ENCODE results near the gene SNRPA1.
"Not testable (repeated sequence)": the region's sequence is repeated elsewhere in the genome, so short reads cannot be mapped to it uniquely, and the experiment has no call there.

SNRPA1 gene

GRCh38 chr15:101294731-101295606, at the start of gene SNRPA1:
Gene SNRPA1 (minus strand): TSS chr15:101295248. CDS start chr15:101295178, 70 bp downstream.
- TF ChIP-seq, protein P1, sequence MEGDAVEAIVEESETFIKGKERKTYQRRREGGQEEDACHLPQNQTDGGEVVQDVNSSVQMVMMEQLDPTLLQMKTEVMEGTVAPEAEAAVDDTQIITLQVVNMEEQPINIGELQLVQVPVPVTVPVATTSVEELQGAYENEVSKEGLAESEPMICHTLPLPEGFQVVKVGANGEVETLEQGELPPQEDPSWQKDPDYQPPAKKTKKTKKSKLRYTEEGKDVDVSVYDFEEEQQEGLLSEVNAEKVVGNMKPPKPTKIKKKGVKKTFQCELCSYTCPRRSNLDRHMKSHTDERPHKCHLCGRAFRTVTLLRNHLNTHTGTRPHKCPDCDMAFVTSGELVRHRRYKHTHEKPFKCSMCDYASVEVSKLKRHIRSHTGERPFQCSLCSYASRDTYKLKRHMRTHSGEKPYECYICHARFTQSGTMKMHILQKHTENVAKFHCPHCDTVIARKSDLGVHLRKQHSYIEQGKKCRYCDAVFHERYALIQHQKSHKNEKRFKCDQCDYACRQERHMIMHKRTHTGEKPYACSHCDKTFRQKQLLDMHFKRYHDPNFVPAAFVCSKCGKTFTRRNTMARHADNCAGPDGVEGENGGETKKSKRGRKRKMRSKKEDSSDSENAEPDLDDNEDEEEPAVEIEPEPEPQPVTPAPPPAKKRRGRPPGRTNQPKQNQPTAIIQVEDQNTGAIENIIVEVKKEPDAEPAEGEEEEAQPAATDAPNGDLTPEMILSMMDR (IDR thresholded peaks at IDR 0.05; ENCODE audit: borderline replicate concordance, insufficient read depth, low read depth, low read length), result no peak
- H3K4me3 ChIP-seq (ENCODE audit: low read depth, low read length), result peak within 1 kb of the TSS; percentile 89

DNA sequence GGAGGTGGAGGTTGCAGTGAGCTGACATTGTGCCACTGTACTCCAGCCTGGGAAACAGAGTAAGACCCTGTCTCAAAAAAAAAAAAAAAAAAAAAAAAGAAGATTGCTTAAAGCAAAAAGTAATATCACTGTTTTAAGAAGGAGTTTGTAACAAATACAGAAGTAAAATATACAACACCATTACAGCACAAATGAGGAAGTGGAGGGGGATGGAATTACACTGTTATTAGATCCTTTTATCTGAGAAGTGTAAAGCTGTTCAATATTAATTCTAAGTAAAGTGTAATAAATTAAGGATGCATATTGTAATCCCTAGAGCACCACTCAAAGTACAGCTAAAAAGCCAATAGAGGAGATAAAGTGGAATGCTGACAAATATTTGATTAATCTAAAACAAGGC, 47.0 kb upstream of the SNRPA1 start:
- H3K4me3 ChIP-seq (ENCODE audit: low read depth, low read length), result no peak overlapping the region
- TF ChIP-seq, protein P1 (IDR thresholded peaks at IDR 0.05; ENCODE audit: borderline replicate concordance, insufficient read depth, low read depth, low read length), result no peak

DNA sequence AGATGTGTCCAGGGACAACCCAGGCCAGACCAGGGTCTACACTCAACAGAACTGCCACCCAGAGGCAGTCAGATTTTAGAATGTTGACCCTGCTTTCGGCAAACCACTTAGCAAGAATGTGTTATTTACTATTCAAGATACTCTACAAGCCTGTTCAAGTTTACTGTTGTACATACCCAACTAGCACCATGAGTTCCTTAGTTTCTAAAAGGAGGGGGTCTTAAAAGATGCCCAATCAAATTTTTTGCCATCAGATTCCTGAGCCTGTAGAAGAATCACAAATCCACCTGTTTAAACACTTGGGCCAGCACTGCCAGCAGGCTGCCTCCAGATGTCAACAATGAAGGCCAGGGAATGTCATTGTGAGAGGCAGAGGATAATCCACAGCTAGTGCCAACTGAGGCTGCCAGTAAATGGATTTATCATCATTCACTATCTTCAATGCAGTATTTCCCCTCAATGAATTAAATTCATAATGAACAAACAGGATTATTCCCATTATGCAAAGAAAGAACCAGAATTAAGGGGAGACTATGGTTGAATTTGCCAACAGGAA, 43.5 kb upstream of the SNRPA1 start:
- TF ChIP-seq, protein P1 (IDR thresholded peaks at IDR 0.05; ENCODE audit: borderline replicate concordance, insufficient read depth, low read depth, low read length), result no peak
- no peak overlapping the region for H3K4me3 ChIP-seq (ENCODE audit: low read depth, low read length)

GRCh38 chr15:101337976-101338375, 42.9 kb upstream of the SNRPA1 start:
- no peak overlapping the region for H3K4me3 ChIP-seq (ENCODE audit: low read depth, low read length)
- TF ChIP-seq, protein P1 (IDR thresholded peaks at IDR 0.05; ENCODE audit: borderline replicate concordance, insufficient read depth, low read depth, low read length), result no peak

DNA sequence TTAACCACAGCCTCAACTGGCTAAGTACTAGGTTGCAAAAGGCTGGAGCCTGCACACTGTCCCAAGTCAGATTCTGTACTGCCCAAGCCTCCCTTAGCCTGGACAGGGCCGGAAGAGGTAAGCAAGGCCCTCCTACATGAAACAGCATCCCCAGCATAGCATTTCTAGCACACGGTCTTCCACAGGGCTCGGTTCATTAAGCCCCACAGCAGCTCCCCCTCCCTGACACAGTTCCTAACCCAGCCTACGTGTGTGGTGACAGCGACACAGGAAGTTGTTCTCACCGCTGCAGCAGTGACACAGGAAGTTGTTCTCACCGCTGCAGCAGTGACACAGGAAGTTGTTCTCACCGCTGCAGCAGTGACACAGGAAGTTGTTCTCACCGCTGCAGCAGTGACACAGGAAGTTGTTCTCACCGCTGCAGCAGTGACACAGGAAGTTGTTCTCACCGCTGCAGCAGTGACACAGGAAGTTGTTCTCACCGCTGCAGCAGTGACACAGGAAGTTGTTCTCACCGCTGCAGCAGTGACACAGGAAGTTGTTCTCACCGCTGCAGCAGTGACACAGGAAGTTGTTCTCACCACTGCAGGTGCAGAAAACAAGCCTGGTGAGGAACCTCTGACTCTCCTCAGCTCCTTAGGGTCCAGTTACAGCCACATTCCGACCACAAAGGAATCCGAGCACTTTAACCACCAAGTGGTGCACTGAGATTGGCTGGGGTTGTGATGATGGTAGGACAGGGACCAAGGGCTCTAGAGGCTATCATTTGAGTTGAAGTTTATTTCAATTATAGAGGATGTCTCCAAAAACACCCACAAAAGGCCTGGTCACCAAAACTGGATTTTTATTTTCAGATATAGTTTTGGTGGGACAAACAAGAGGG, 39.1 kb upstream of the SNRPA1 start:
- not testable (repeated sequence) for H3K4me3 ChIP-seq (ENCODE audit: low read depth, low read length)

GRCh38 chr15:101332061-101332467, 37.0 kb upstream of the SNRPA1 start:
- no peak overlapping the region for H3K4me3 ChIP-seq (ENCODE audit: low read depth, low read length)
- TF ChIP-seq, protein P1 (IDR thresholded peaks at IDR 0.05; ENCODE audit: borderline replicate concordance, insufficient read depth, low read depth, low read length), result no peak

- no peak overlapping the region for H3K4me3 ChIP-seq (ENCODE audit: low read depth, low read length)
- TF ChIP-seq, protein P1 (IDR thresholded peaks at IDR 0.05; ENCODE audit: borderline replicate concordance, insufficient read depth, low read depth, low read length), result no peak
These were observed 34.9 kb upstream of the SNRPA1 start for GRCh38 chr15:101329867-101330380.
